GM10248 (cell line): ENCODE results near the gene DOCK9.

Experiments
- CTCF ChIA-PET: fragments of 300-600 bp; sonication (Branson Sonifier 250); formaldehyde crosslinking; extraction: SDS; loops from one replicate; lab custom pipeline; 2021; ENCODE audit warnings: antibody characterized with exemption; lab: Yijun Ruan, JAX
- POLR2A ChIA-PET: fragments of 350-650 bp; sonication (Branson Sonifier 250); formaldehyde crosslinking; extraction: SDS; loops from one replicate; lab custom pipeline; 2020; ENCODE audit warnings: antibody characterized with exemption; lab: Yijun Ruan, JAX
- DNase-seq: peaks from one replicate; pipeline ENCODE4 v3.0.0; 2012; ENCODE audit errors: extremely low spot score
- TF ChIP-seq, protein P1 (sequence below): IDR thresholded peaks from 2 replicates; pipeline ENCODE4 v1.5.1; 2012; ENCODE audit warnings: mild to moderate bottlenecking, low read depth; ENCODE audit errors: extremely low read depth, missing control alignments, control extremely low read depth

Gene DOCK9

GRCh38 chr13:98915981-98916380 lies 61.9 kb downstream of the DOCK9 start:
- ChIA-PET CTCF (interaction anchor here (1.0 kb wide), 1 partner anchor 14 kb away, joined by 7 read pairs; no protein-coding TSS in a partner anchor), POLR2A (no interaction called here)
- no peak for DNase-seq
- TF ChIP-seq, protein P1, sequence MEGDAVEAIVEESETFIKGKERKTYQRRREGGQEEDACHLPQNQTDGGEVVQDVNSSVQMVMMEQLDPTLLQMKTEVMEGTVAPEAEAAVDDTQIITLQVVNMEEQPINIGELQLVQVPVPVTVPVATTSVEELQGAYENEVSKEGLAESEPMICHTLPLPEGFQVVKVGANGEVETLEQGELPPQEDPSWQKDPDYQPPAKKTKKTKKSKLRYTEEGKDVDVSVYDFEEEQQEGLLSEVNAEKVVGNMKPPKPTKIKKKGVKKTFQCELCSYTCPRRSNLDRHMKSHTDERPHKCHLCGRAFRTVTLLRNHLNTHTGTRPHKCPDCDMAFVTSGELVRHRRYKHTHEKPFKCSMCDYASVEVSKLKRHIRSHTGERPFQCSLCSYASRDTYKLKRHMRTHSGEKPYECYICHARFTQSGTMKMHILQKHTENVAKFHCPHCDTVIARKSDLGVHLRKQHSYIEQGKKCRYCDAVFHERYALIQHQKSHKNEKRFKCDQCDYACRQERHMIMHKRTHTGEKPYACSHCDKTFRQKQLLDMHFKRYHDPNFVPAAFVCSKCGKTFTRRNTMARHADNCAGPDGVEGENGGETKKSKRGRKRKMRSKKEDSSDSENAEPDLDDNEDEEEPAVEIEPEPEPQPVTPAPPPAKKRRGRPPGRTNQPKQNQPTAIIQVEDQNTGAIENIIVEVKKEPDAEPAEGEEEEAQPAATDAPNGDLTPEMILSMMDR = no peak

- TF ChIP-seq, protein P1 = no peak
- POLR2A ChIA-PET = interaction anchor here (0.6 kb wide), 1 partner anchor 47 kb away, joined by 4 read pairs; no protein-coding TSS in a partner anchor
- no peak for DNase-seq
- CTCF ChIA-PET = interaction anchor here (1.0 to 4.1 kb wide), 4 partner anchors 9 to 59 kb away, joined by 3 to 13 read pairs (median 6); no protein-coding TSS in a partner anchor
Observed at GRCh38 chr13:98915563-98915962, 62.3 kb downstream of the DOCK9 start.

GRCh38 chr13:98913741-98914140 lies 64.1 kb downstream of the DOCK9 start:
- CTCF ChIA-PET = interaction anchor here (1.6 to 4.1 kb wide), 5 partner anchors 7 to 74 kb away, joined by 3 to 13 read pairs (median 5); no protein-coding TSS in a partner anchor
- TF ChIP-seq, protein P1 = no peak
- no peak for DNase-seq
- POLR2A ChIA-PET = no interaction called here

DNA sequence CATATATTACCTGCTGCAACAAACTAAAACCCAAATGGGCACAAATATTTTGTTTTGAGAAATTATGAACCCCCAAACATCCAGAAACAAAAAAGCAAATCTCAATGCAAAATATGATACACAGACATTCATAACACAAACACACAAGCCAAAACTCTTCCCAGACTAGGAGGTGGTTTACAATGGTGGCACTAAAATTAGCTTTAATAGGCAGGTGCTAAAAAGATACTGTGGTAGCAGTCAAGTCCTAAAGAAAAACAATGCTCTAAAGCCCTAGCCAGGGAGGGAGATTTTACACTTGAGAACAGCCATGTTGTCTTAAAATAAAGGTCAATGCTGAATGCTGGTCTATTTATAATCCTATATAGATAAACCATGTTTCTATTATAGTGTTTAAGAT lies 65.0 kb downstream of the DOCK9 start:
- ChIA-PET POLR2A (no interaction called here), CTCF (interaction anchor here (1.7 to 4.1 kb wide), 2 partner anchors 13 to 23 kb away, joined by 5 to 13 read pairs; no protein-coding TSS in a partner anchor)
- no peak for DNase-seq
- TF ChIP-seq, protein P1 = no peak

- no peak for DNase-seq
- TF ChIP-seq, protein P1 = no peak
- ChIA-PET CTCF (interaction anchor here (1.0 to 1.5 kb wide), 2 partner anchors 13 to 71 kb away, joined by 3 read pairs; no protein-coding TSS in a partner anchor), POLR2A (no interaction called here)
Observed at GRCh38 chr13:98910501-98910951, 67.3 kb downstream of the DOCK9 start.

DNA sequence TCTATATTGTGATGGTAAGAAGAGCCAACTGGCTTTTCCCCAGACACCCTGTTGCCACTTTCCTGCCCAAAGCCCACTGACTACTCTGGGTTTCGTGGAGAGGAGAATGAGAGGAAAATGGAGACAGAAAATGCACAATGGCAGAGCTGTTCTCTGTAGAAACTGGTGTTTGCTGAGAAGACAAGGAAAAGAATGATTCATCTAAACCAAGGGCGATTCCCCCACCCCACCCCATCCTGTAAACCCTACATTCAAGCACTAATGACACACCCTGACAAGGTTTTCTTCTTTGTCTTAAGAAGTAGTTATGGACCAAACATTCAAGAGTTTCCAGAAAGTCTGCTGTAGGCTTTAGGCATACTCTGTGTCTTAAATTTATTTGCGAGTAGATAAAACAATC lies 68.8 kb downstream of the DOCK9 start:
- TF ChIP-seq, protein P1 = no peak
- CTCF ChIA-PET = no interaction called here
- no peak for DNase-seq
- POLR2A ChIA-PET = no interaction called here
